Iris pigment epithelial cell (primary cell): ENCODE results near the gene GABRR3.
A peak's percentile ranks its signal among the peaks of the same experiment; 100 is the strongest.

ENCODE experiments used
- DNase-seq: peaks from one replicate; pipeline ENCODE4 v3.0.0-alpha.2; 2011; ENCODE audit warnings: low read depth

GABRR3 gene

DNA sequence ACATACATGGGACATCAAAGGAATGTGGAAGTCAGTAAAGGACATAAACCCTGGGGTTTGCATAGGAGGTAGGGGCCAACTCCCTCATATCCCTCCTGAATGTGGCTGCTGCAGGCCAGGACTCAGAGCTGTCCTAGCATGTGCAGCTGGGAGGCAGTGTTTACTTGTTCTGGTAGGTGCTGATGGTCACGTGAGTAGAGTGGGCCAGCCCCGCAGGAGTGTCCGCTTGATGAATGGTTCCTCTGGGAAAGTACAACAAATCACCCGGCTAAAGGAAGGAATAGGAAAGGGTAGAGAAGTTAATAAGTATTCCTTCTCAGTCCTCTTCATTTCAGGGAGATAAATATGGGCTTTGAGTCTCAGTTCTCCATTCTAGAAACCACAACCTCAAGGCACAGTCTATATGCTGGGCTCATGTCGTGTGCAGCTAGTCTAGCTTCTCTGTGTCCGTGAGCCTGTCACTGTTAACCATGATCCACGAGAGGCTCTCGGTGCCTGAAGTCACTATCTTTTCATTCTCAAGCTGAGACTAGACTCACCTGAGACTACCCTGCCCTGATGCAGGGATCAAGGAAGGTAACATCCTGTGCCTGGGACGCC, 80.8 kb downstream of the GABRR3 start:
- no peak for DNase-seq

DNA sequence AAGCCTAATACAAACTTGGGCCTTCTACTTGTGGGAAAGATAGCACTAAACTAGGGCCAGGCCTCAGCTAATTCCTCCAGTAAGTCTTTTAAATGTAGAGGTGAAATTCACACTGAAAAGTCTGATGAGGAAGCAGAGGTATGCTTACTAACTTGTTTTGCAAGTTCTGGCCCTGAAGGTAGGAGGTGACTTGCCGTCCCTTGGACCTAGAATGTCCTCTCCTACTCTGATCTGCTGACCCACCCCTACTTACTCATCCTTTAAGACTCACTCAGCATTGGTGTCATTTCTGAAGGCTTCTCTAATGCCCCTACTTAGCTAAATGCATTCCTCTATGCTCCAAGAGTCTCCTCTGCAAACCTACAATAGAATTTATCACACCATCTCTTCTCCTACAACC, 82.2 kb downstream of the GABRR3 start:
- no peak for DNase-seq

DNA sequence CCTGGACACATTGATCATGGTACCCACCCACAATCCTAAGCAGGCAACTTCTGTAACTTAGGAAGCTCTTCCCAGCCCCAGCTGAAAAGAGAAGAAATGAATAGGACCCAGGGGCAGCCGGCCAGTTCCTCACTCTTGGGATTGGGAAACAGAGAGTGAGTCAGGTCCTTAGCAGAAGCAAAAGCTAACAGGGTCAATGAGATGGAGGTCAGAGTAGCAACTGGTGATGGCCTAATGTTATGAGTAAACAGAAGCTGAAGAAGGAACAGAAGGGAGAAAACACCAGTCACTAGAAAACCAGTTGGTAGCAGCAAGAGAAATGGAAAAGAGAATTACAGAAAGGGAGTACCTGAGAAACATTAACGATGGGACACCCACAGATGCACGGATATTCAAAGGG, 82.8 kb downstream of the GABRR3 start:
- peak; percentile 86 for DNase-seq

DNA sequence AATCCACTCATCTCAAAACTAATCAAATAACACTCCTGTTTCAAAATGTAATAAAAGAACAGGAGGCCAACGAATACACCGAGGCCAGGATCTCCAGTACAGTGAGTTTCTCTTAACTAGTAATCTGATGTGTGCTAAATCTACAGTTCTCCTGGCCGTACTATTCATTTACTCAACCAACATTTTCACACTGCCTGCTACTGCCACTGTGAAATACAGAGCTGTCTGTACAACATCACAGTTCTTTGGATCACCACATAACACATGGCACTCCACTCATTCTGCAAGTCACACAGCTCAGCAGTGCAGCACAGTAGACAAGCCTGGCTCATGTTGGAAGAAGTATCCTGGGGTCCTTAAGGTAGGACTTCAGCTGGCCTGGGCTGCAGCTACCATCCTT, 84.8 kb downstream of the GABRR3 start:
- DNase-seq = no peak

DNA sequence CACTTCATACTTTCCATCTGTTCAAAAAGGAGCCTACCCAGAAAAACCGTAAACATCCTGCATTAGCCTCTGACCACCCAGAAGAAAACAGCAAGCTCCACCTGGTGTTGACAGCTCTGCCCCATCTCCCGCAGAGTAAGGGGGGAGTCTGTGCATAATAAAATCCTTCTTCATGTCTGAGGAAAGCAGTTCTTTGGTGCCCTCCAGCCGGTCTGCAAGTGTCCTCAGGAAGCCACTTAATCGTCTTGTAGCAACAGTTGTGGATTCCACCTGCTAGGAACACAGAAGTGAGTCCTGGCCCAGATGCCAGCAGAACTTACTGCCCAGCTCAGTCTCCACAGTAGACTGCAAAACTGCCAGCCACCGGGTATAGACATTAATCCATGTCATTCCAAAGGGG, 85.4 kb downstream of the GABRR3 start:
- no peak for DNase-seq

DNA sequence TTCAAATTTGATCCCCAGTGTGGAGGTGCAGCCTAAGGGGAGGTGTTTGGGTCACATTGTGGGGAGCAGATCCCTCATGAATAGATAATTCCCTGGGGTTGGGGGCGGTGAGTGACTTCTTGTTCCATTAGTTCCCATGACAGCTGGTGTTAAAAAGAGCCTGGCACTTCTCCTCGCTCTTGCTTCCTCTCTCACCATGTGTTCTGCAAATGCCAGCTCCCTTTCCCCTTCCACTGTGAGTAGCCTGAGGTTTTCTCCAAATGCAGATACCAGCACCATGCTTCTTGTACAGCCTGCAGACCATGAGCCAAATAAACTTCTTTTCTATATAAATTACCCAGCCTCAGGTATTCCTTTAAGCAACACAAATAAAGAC, 86.0 kb downstream of the GABRR3 start:
- no peak for DNase-seq

DNA sequence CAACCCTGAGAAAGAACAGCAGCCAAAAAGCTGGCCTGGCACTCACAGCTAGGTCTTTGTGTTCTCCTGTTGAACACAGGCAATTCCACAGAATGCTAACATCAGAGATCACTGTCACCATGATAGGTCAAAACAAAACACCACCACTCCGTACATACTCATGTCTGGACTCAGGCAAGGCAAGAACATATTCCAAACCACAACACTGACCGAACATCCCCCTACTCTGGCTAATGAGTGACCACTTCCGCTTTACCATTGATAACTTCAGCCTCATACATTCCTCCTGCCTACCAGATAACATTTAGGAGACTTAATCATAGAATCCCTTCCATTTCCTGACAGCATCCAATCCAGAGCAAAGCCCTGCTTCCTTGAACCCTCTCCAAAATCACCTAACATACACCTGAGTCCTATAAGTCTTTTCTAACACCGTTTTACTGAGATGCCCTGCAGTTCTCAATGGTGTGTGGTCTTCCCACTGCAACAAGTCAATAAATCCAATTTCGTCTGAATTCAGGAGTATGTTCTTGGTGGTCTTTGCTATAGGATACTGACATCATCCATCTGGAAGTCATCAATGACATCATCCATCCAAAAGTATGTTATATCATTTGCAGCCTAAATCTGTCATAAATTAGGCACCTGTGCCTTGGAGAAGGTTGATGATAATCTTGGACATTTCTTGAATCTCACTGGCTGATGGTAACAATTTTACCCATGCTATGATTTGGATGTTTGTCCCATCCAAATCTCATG, 86.6 kb downstream of the GABRR3 start:
- DNase-seq = no peak

DNA sequence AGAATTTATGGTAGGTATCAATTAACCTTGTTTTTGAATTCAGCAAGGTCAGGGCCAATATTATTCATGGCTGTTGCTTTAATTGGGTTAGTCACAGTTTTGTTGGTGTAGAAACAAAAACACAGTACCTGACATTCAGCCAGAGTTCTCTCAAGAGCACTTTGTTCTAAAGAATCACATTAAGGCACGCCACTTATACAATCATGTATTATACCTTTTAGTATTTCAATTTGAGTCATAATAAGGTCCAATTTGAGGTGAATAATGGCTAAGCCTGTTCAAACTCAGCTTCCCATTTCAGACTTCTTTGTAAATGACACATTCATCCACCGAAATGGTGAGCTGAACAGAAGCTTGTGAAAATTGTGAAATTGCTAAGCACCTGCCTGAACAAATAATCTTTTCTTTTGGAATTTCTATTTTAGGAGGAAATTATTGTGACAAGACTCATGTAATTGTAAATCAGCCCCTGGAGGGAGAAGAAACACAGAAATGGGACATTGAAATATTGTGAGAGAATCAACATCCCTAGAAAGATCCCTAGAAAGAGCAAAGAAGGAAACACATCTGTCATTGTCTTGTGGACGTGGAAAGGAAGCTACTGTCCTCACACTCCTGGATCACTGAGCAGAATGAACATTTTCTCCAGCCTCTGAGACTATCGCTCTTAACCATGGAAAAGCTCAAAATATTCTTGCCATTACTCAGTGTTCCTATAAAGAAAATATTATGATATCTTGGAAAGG, 92.1 kb downstream of the GABRR3 start:
- DNase-seq = no peak

DNA sequence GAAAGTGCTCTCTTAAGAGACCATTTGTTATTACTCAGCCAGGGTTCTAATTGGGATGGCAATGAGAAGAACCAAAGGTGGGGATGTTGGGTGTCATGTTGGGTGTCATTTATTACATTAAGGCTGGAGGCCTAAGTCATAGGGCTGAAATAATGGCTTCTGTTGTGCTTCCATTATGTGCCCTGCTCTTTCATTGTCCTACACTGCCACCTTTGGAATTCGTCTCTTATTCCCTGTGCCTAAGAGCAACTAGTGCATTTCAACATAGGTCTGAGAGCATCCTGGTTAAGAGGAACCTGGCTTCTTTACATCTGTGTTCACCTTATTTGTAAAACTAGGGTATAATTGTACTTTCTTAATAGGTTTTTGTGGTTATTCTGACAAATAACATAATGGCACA, 95.1 kb downstream of the GABRR3 start:
- DNase-seq = no peak

DNA sequence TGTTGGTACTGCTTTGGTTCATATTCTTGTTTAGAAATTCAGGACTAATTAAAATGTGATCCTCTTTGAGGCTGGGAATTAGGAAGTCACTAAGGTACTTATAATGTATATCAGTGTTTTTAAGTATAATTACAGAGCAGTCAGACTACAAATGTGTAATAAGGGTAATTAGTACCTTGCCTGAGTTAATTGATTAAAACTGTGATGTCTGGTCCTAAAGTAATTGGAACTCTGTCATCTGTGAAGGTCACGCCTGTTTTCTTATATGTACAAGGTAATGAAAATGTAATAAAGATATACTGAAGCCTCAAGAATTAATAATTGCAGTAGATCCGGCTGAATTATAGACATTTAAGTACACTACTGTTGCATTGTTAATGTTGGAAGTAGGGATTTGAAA, 95.7 kb downstream of the GABRR3 start:
- no peak for DNase-seq

DNA sequence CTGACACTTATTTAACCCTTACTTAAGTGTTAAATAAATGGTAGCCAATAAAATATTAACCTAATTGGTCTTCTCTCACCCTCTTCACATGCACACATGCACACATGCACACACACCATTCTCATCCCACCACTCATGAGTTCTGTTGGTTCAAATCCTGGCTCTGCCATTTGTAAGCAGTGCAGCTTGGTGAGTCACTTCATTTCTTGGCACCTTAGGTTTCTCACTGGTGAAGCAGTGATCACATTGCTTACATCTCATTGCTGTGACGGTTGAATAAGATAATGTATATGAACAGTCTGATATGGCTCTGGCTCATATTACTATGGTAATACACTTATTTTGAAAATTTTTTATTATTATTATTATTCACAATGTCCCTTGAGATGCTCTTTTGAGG, 96.7 kb downstream of the GABRR3 start:
- DNase-seq = no peak

DNA sequence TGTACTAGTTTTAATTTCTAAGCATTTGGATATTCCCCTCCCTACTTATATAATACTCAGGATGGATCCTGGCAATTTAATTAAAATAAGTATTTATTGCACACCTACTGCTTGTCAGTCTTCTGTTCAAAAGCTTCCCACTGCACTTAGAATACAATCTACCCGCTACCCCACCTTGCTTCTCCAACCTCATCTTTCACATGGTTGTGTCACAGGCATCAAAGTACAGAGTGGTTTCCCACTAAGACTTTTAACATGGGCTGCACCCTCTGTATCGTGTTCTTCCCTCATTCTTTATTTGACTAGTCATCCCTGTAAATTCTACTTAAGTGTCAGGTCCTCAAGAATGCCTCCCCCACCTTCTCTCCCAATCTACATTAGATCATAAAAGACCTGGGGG, 97.9 kb downstream of the GABRR3 start:
- DNase-seq = no peak

DNA sequence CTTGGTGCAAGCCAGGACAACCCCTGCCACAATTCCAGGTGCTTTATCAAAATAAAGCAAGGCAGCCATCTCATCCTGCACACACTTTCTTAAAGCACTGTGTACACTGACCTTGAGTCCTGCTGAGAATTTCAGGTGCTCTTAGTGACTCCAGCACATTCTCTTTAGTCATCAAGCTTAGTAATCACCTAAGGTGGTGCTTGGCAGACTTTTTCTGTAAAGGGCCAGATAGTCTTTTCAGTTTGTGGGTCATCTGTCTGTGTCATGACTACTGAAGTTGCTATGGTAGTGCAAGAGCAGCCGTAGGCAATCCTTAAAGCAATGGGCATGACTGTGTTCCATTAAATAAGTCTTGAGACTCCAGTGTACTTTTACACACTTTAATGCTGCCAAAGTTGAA, 99.3 kb downstream of the GABRR3 start:
- no peak for DNase-seq
